HG03342 (cell line): Measurements from ENCODE around the gene RAB3IL1.

Experiments used
- ATAC-seq: cut with Tn5 transposase; IDR thresholded peaks from one replicate; pipeline ENCODE4 v1.9.1; 2021; ENCODE audit warnings: mild to moderate bottlenecking, moderate library complexity; ENCODE audit not compliant: unreplicated experiment

The RAB3IL1 gene

DNA sequence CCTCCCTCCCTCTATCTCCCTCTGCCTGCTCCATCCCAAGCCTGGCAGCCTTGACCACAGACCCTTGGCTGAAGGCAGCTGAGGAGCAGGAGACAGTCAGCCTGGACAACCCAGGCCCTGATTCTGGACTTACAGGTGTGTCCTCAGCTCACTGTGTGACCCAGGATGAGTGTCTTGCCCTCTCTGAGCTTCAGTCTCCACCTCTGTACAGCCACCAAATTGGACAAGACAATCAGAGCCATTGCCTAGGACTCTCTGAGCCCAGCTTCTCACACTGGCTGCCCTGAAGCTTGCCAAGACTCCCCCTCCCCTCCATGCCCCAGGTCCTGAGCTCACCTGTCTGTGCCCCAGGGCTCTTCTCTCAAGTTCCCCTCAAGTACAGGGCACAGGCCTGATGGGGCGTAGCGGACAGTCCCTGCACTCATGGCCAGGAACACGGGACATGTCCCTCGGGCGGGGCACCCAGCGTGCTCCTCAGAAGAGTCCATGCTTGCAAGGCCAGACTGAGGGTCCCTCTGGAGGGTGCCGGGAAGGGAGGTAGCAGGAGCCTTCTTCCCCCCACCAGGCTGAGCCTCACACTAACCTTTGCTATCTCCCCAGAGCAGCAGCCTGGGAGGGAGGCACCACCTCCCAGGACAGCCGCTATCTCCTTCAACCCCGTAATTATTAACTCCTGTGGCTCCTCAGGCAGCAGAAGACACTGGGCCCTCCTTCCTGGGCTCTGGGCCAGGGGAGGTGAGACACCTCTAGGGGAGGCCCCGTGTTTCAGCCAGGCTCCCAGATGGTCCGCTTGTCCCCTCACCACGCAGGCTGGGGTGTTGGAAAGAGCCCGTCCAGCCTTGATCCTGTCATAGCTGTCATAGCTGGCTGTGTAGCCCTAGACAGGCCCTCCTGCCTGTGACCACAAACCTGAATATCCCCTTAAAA lies 2.6 kb upstream of the RAB3IL1 start:
- no peak for ATAC-seq

- no peak for ATAC-seq
These were observed 1.8 kb upstream of the RAB3IL1 start for GRCh38 chr11:61918938-61919704.

- no peak for ATAC-seq
These were observed 1.0 kb upstream of the RAB3IL1 start for GRCh38 chr11:61918251-61918937.

DNA sequence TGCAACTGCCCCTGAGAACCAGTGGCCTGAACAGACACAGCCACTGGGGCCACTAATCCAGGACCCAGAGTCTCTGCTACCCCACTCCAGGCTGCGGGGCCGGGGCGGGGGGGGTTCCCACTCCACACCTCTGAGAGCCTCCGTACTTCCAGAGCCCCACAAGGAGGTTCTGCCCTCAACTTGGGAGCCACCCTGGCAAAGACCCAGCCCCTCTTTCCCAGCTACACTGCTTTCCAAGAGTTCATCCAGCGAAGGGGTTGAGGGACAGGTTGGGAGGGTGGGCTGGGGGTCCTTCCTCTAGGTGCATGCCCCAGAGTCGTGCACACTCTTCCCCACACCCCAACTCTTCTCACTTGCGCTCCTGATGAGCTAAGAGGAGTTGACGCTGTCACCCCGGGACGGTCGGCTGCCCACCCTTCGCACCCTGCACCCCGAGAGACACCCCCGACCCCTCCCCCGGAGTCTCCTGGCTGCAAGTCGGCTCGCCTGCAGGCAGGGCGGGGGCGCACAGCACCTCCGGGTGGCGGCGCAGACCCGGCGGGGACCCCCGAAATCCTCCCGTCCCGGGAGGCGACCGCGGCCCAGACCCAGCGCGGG lies 531 bp downstream of the RAB3IL1 start:
- ATAC-seq, result no peak

- no peak for ATAC-seq
These were observed 2.7 kb downstream of the RAB3IL1 start for GRCh38 chr11:61914471-61915171.

DNA sequence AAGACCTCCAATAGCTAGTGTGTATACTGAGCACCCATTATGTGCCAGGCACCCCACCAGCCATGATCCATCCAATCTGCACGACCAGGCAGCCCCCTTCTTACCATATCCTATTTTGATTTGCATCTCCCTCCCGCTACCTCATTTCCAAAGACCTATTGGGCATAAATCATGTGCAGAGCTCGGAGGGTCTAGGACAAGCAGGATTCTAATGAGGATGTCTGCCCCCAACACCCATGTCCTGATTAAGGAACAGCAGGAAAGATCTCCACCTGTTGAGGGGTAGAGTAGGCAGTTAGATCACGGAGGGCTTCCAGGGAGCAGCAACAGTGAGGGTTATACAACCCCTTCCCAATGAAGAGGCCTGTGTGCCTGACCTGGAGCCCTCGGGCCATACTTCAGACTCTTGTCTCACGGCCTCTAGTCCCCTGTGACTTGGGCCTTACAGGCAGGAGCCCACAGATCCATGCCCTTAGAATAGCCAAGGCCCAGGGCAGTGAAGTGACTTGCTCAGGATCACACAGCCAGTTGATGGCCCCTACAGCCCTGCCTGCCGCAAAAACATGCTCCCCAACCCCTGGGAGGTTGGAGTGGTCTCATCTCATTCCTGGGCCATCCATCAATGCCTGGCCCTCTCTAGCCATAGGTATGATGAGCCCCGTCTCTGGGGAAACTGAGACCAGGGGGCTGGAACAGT lies 3.5 kb downstream of the RAB3IL1 start:
- ATAC-seq, result no peak

DNA sequence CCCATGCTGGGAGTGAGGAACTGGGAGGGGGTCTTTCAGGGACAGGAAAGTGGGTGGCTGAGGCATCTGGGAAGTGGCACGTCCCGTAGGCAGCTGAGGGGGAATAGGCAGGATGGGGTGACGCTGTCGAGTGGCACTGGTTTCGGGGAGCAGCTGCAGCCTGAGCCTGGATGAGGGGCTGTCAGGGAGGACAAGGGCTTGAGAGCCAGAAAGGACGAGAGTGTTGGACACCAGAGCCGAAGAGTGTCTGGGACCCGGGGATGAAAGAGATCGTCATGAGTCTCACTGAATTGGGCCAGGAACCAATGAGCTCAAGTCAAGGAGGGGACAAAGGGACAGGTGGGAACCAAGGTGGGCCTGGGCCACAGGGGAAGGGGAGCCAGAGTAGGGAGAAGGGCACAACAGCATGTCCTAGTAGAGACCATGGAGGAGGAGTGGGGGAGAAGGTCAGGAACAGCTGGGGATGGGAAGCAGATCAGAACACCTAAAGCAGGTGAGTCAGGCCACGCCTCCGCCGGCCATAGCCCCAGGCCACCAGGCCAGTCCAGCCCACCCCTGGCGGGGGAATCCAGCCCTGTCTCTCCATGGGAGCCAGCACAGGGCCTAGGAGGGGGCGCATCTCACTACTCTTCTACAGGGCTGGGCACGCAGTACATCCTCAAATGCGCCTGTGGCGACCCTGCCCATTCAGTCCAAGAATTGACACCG lies 4.2 kb downstream of the RAB3IL1 start:
- no peak for ATAC-seq

GRCh38 chr11:61912530-61912898 lies 4.9 kb downstream of the RAB3IL1 start:
- no peak for ATAC-seq

DNA sequence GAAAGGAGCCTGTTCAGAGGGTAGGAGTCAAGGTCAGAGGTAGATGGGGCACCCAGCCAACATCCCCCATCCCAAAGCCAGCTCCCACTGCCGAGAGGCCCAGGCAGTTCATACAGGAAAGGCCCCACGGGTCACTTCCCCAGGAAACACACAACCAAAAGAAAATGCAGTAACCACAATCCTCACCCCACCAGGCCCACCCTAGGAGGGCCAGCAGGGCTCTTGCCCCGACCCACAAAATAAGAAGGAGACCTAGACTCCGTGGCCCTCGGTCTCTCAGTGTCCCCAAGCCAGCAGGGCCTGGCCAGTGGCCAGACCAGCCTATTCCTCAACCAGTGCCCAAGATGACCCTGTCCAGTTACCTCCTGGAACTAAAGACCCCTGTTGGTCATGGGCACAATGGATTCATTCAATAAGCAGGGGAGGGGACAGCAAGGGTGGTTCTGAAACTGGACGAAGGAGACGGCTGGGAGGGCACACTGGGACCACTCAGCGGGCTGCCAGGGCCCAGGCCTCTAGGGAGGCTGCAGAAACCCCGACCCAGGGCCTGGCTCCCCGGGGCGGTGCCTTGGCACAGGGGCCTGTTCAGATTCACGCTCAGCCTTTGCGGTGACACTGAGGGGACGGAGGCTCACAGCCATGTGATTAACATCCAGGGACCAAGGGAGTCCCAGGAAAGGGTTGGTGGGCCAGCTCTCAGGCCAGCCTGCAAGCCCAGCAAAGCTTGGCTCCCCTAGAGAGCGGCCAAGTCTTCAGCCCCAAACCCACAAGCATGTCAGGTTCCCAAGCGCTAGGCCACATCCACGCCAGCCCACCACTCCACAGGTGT lies 5.5 kb downstream of the RAB3IL1 start:
- ATAC-seq, result no peak

DNA sequence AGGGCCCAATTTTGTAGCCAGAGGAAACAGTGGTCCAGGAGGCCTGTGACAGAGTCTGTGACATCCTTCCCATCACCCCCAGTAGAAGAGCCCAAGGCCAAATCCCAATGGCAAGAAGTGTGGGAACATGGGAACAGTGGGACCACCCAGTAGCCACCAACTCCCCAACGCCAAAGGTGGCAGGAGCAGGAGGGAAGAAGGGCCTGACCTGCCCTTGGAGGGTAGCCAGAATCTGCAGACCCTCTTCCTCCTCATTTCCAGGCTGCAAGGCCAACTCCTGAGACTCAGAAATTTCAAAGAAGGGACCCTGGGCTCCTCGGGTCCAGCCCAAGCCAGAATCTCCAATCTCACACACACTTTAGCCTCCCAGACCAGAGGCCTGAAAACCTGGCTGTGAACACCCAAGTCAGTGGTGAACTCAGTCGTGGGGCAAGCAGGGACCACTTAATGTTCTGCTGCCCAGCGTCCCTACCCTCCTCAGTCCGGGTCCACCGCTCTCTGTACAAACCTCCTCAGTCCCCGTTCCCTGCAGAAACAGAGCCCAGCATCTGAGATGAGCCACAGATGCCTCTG lies 6.2 kb downstream of the RAB3IL1 start:
- ATAC-seq, result no peak

GRCh38 chr11:61910187-61911127 lies 6.9 kb downstream of the RAB3IL1 start:
- no peak for ATAC-seq

GRCh38 chr11:61908730-61909316 lies 8.5 kb downstream of the RAB3IL1 start:
- no peak for ATAC-seq

GRCh38 chr11:61907871-61908729 lies 9.3 kb downstream of the RAB3IL1 start:
- no peak for ATAC-seq

- no peak for ATAC-seq
These were observed 10.1 kb downstream of the RAB3IL1 start for GRCh38 chr11:61907282-61907681.

- no peak for ATAC-seq
These were observed 10.8 kb downstream of the RAB3IL1 start for GRCh38 chr11:61906522-61906909.
